H9 (cell line): Measurements from ENCODE around the gene RESP18. TPM values are rescaled to one million over a fixed set of nuclear protein-coding genes. Genes with fewer than 3 reads are reported as not detected.

Experiments used
- DNase-seq: peaks from one replicate; pipeline ENCODE4 v3.0.0-alpha.2; 2017
- H2AFZ ChIP-seq: one replicate; pipeline ENCODE4 v1.6.1; 2013; ENCODE audit warnings: mild to moderate bottlenecking, low read length, control low read depth, moderate library complexity
- H2AK5ac ChIP-seq: 2 replicates; pipeline ENCODE4 v1.6.1; 2013; ENCODE audit warnings: low read length, control low read depth, mixed read lengths; ENCODE audit not compliant: insufficient read length
- H2BK120ac ChIP-seq: one replicate; pipeline ENCODE4 v1.6.1; 2013; ENCODE audit warnings: low read depth, mild to moderate bottlenecking, low read length, control low read depth, inconsistent platforms; ENCODE audit not compliant: poor library complexity, severe bottlenecking
- H2BK12ac ChIP-seq: 2 replicates; pipeline ENCODE4 v1.6.1; 2013; ENCODE audit warnings: low read length, control low read depth, mixed read lengths, low read depth; ENCODE audit not compliant: insufficient read length
- H2BK15ac ChIP-seq: 2 replicates; pipeline ENCODE4 v1.6.1; 2013; ENCODE audit warnings: low read depth, low read length, control low read depth
- H2BK20ac ChIP-seq: one replicate; pipeline ENCODE4 v1.6.1; 2013; ENCODE audit warnings: low read depth, mild to moderate bottlenecking, low read length, control low read depth, inconsistent platforms; ENCODE audit not compliant: poor library complexity, severe bottlenecking
- H2BK5ac ChIP-seq: 2 replicates; pipeline ENCODE4 v1.6.1; 2013; ENCODE audit warnings: low read length, control low read depth, mixed read lengths; ENCODE audit not compliant: insufficient read length
- H3K14ac ChIP-seq: 2 replicates; pipeline ENCODE4 v1.6.1; 2013; ENCODE audit warnings: low read length, control low read depth; ENCODE audit not compliant: insufficient read depth
- H3K18ac ChIP-seq: 2 replicates; pipeline ENCODE4 v1.6.1; 2013; ENCODE audit warnings: low read depth, mild to moderate bottlenecking, mixed read lengths, low read length, control low read depth; ENCODE audit not compliant: insufficient read length
- H3K23ac ChIP-seq: 2 replicates; pipeline ENCODE4 v1.6.1; 2013; ENCODE audit warnings: low read length, control low read depth, mixed read lengths, low read depth; ENCODE audit not compliant: insufficient read length
- H3K23me2 ChIP-seq: 2 replicates; pipeline ENCODE4 v1.6.1; 2013; ENCODE audit warnings: low read depth, mild to moderate bottlenecking, mixed read lengths, low read length, control low read depth; ENCODE audit not compliant: insufficient read length, poor library complexity, severe bottlenecking
- H3K27ac ChIP-seq: 2 replicates; pipeline ENCODE4 v1.5.1; 2013; ENCODE audit warnings: low read length, control low read depth, mixed read lengths, low read depth; ENCODE audit not compliant: insufficient read length
- H3K27me3 ChIP-seq: 2 replicates; pipeline ENCODE4 v1.6.1; 2013; ENCODE audit warnings: low read length, control low read depth, inconsistent platforms; ENCODE audit not compliant: insufficient read depth
- H3K4ac ChIP-seq: 2 replicates; pipeline ENCODE4 v1.6.1; 2013; ENCODE audit warnings: low read depth, mild to moderate bottlenecking, control low read depth, inconsistent platforms, low read length, moderate library complexity
- H3K4me1 ChIP-seq: 2 replicates; pipeline ENCODE4 v1.6.1; 2013; ENCODE audit warnings: low read length, control low read depth, inconsistent platforms; ENCODE audit not compliant: insufficient read depth
- H3K4me2 ChIP-seq: 2 replicates; pipeline ENCODE4 v1.6.1; 2013; ENCODE audit warnings: low read length, control low read depth, mixed read lengths; ENCODE audit not compliant: insufficient read length, insufficient read depth
- H3K56ac ChIP-seq: 2 replicates; pipeline ENCODE4 v1.6.1; 2013; ENCODE audit warnings: low read depth, mild to moderate bottlenecking, mixed read lengths, low read length, control low read depth; ENCODE audit not compliant: insufficient read length
- H3K79me1 ChIP-seq: 2 replicates; pipeline ENCODE4 v1.6.1; 2013; ENCODE audit warnings: low read depth, mild to moderate bottlenecking, moderate library complexity, low read length, control low read depth, inconsistent platforms; ENCODE audit not compliant: insufficient read depth, poor library complexity, severe bottlenecking
- H3K79me2 ChIP-seq: 2 replicates; pipeline ENCODE4 v1.6.1; 2013; ENCODE audit warnings: low read length, control low read depth, inconsistent platforms; ENCODE audit not compliant: insufficient read depth
- H3K9ac ChIP-seq: 2 replicates; pipeline ENCODE4 v1.6.1; 2013; ENCODE audit warnings: low read length, control low read depth, mixed read lengths; ENCODE audit not compliant: insufficient read length; ENCODE audit errors: extremely low read depth
- H3K9me3 ChIP-seq: one replicate; pipeline ENCODE4 v1.6.1; 2013; ENCODE audit warnings: low read depth, low read length, inconsistent platforms; ENCODE audit not compliant: control insufficient read depth
- H3T11ph ChIP-seq: one replicate; pipeline ENCODE4 v1.6.1; 2013; ENCODE audit warnings: mild to moderate bottlenecking, low read length, control low read depth, inconsistent platforms
- H4K20me1 ChIP-seq: one replicate; pipeline ENCODE4 v1.6.1; 2013; ENCODE audit not compliant: control insufficient read depth, insufficient read length, insufficient read depth
- H4K5ac ChIP-seq: 2 replicates; pipeline ENCODE4 v1.6.1; 2013; ENCODE audit warnings: low read depth, mild to moderate bottlenecking, mixed read lengths, low read length, control low read depth; ENCODE audit not compliant: insufficient read length
- H4K8ac ChIP-seq: replicated peaks from 2 replicates; pipeline ENCODE4 v1.6.1; 2013; ENCODE audit warnings: low read length, control low read depth, mixed read lengths, low read depth; ENCODE audit not compliant: insufficient read length
- H4K91ac ChIP-seq: 2 replicates; pipeline ENCODE4 v1.6.1; 2013; ENCODE audit warnings: low read depth, mild to moderate bottlenecking, moderate library complexity, mixed read lengths, low read length, control low read depth; ENCODE audit not compliant: insufficient read length
- H3K27ac Mint-ChIP-seq, 3 experiments: 2 replicates in 2 of 3; 3 replicates in 1 of 3; pipeline ENCODE4 v1.8.0; 2020 to 2021; ENCODE audit warnings: mixed read lengths in 3 of 3, mild to moderate bottlenecking in 1 of 3, moderate library complexity in 1 of 3
- H3K27me3 Mint-ChIP-seq: 2 replicates; pipeline ENCODE4 v1.8.0; 2021; ENCODE audit warnings: low read depth, mild to moderate bottlenecking, moderate library complexity, mixed read lengths
- H3K36me3 Mint-ChIP-seq, 3 experiments: 2 replicates in 2 of 3; 3 replicates in 1 of 3; pipeline ENCODE4 v1.8.0; 2020 to 2021; ENCODE audit warnings: low read depth in 3 of 3, mixed read lengths in 3 of 3; ENCODE audit not compliant: insufficient read depth in 1 of 3
- H3K4me1 Mint-ChIP-seq, 2 experiments: 2 replicates each; pipeline ENCODE4 v1.8.0; 2020; ENCODE audit warnings: mixed read lengths in 2 of 2
- H3K4me3 Mint-ChIP-seq, 2 experiments: 2 replicates in 1 of 2; 3 replicates in 1 of 2; pipeline ENCODE4 v1.8.0; 2020 to 2021; ENCODE audit warnings: mild to moderate bottlenecking in 2 of 2, mixed read lengths in 2 of 2, moderate library complexity in 1 of 2
- H3K9me3 Mint-ChIP-seq, 2 experiments: 2 replicates in 1 of 2; 3 replicates in 1 of 2; pipeline ENCODE4 v1.8.0; 2020; ENCODE audit warnings: mild to moderate bottlenecking in 2 of 2, mixed read lengths in 2 of 2, moderate library complexity in 1 of 2
- WGBS: extraction: QIAGEN DNeasy Blood & Tissue Kit; methylation state at CpG from one replicate; pipeline ENCODE4 v1.1.7; 2013; ENCODE audit warnings: missing lambda C conversion rate, low lambda C conversion rate, mixed read lengths; ENCODE audit not compliant: insufficient read length; ENCODE audit errors: extremely low coverage; 5-methylcytosine and 5-hydroxymethylcytosine counted together
- total RNA-seq: library from RNA; stranded (reverse); gene quantifications from 2 replicates; pipeline ENCODE4 v1.2.1, GENCODE V29; 2021
- TF ChIP-seq, protein P1 (sequence below): fragments of 200-600 bp; sonication (generic); conservative IDR thresholded peaks from 3 replicates; pipeline ENCODE4 v1.8.0; 2021; ENCODE audit warnings: antibody characterized with exemption, mild to moderate bottlenecking

RESP18 gene
- total RNA-seq, 1 experiment from 2014 or later: not detected

DNA sequence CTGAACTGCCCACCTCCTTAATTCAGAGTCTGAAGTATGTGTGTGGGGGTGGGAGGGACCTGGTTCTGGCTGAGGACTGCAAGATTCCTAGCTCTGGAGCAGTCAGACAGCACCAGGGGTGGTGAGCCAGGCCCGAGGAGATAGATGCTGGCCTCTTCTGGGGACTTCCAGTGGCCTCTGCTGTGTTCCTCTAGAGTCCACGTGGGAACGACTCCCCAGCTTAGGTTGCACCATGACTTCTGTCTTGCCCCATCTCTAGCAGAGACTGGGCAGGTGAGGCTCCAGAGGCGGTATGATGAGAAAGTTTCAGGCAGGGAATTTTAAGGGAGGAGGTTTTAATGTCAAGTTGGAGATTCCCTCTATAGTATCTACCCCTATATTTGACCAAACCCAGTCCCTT lies 22.0 kb upstream of the RESP18 start:
- H3K56ac ChIP-seq: no peak overlapping the region
- H4K20me1 ChIP-seq: no peaks in the 10 kb centered on the region
- no peak overlapping the region for H4K91ac ChIP-seq
- H3K27me3 ChIP-seq: peaks cover 21% of the 10 kb centered on the region; the same call in 1 of the 2 replicates
- no peak overlapping the region for H3K27ac ChIP-seq
- H2BK20ac ChIP-seq: no peak overlapping the region
- Mint-ChIP-seq H3K27me3 (peaks cover 86% of the 10 kb centered on the region), H3K27ac (no peak overlapping the region), H3K9me3 (no peaks in the 10 kb centered on the region), H3K36me3 (no peaks in the 10 kb centered on the region), H3K4me3 (no peak overlapping the region), H3K4me1 (peaks cover 4 to 17% of the 10 kb centered on the region in 2 experiments)
- H3K18ac ChIP-seq: no peak overlapping the region
- no peak overlapping the region for H2AFZ ChIP-seq
- no peak overlapping the region for H3K14ac ChIP-seq
- no peak overlapping the region for H2BK120ac ChIP-seq
- H3K4ac ChIP-seq: no peak overlapping the region
- H3T11ph ChIP-seq: no peak overlapping the region
- H3K9ac ChIP-seq: no peak overlapping the region
- H3K23ac ChIP-seq: no peak overlapping the region
- peaks cover 9% of the 10 kb centered on the region for H3K23me2 ChIP-seq
- no peak overlapping the region for H2BK12ac ChIP-seq
- no CpG with 5 or more reads among the region's 4 CpGs for WGBS
- H2BK15ac ChIP-seq: no peak overlapping the region
- no peaks in the 10 kb centered on the region for H3K4me1 ChIP-seq
- H4K8ac ChIP-seq: no peak overlapping the region
- H3K9me3 ChIP-seq: no peaks in the 10 kb centered on the region
- no peaks in the 10 kb centered on the region for H3K79me1 ChIP-seq
- H2BK5ac ChIP-seq: no peak overlapping the region
- H2AK5ac ChIP-seq: no peak overlapping the region
- H3K4me2 ChIP-seq: no peak overlapping the region
- no peak for DNase-seq
- TF ChIP-seq, protein P1, sequence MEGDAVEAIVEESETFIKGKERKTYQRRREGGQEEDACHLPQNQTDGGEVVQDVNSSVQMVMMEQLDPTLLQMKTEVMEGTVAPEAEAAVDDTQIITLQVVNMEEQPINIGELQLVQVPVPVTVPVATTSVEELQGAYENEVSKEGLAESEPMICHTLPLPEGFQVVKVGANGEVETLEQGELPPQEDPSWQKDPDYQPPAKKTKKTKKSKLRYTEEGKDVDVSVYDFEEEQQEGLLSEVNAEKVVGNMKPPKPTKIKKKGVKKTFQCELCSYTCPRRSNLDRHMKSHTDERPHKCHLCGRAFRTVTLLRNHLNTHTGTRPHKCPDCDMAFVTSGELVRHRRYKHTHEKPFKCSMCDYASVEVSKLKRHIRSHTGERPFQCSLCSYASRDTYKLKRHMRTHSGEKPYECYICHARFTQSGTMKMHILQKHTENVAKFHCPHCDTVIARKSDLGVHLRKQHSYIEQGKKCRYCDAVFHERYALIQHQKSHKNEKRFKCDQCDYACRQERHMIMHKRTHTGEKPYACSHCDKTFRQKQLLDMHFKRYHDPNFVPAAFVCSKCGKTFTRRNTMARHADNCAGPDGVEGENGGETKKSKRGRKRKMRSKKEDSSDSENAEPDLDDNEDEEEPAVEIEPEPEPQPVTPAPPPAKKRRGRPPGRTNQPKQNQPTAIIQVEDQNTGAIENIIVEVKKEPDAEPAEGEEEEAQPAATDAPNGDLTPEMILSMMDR: no peak
- no peak overlapping the region for H4K5ac ChIP-seq
- no peaks in the 10 kb centered on the region for H3K79me2 ChIP-seq
